ELF-1 (cell line): ENCODE results near the gene ARL4C.

Source experiments
- DNase-seq: peaks from one replicate; pipeline ENCODE4 v3.0.0-alpha.2; 2016; ENCODE audit warnings: low read depth, low spot score

Gene ARL4C, protein sequence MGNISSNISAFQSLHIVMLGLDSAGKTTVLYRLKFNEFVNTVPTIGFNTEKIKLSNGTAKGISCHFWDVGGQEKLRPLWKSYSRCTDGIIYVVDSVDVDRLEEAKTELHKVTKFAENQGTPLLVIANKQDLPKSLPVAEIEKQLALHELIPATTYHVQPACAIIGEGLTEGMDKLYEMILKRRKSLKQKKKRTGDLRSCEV

GRCh38 chr2:234496835-234497593 lies at the start of gene ARL4C:
Gene ARL4C, minus strand, starts transcription at chr2:234497081. Its CDS starts 495 bp downstream, at chr2:234496586.
- peak; percentile 80 for DNase-seq

- peak; percentile 90 for DNase-seq
Measured at GRCh38 chr2:234544659-234545611, 48.1 kb upstream of the ARL4C start.

GRCh38 chr2:234542742-234543141 lies 45.9 kb upstream of the ARL4C start:
- no peak for DNase-seq

DNA sequence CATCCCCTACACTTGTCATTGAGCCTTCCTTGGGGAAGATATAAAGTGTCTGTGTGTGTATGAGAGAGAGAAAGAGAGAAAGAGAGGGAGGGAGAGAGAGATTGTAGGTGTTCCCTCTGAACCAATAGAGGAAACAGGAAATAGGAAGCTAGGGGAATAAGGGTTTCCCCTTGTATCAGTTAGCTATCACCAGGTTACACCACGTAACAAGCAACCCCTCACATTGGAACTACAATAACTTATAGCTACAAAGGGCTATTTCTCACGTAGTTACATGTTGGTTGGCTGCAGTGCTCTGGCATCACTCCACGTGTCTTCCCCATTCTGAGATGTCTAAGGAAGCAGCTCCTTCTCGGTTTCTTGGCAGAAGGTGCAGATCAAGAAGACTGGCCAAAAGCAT lies 41.0 kb upstream of the ARL4C start:
- no peak for DNase-seq

DNA sequence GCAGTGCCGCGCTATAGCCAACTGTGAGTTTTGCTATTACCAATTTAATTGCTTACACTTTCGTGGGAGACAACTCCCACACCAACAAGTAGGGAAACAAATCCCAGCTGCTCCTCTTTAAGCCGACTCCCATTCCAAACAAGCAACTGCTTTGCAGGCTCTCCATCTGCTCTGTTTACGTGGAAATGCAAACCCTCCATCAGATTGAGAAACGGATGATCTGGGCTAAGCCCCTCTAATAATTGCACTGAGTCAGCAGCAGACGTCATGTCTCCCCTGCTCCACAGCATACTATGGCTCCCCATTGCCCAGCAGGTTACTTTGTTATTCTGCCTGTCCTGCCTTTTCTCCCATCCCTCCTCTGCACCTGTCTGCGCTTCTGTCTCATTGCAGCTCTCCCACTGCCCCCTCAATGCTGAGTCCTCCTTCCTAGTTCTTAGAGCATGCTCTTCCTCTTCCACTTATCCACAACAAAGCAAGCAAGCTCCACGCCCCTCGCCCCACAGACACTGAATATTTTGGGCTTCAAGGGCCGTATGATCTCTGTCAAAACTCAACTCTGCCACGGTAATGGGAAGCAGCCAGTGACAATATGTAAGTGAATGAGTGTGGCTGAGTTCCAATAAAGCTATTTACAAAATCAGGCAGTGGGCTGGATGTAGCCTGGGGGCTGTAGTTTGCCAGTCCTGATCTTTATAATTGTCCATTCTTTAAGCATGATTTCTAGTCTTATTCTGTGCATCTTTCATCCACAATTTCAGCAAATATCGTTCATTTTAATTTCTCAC lies 39.5 kb upstream of the ARL4C start:
- DNase-seq, result no peak

DNA sequence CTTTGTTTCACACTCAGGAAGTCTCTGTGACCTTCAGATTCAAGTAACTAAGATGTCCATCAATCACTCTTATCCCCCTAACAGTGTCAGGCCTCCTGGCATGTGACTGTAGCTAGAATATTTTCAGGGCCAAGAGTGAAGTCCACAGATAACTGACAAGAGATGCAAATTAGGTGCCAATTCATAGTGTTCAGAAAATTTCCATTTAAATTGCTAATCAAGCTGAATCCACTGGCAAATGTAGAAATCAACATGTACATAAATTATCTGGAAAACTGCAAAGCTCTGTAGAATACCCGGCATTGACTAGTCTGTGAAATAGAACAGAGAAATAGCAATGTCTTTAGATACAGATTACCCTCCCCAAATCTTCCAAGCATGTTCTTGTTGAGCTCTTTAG lies 38.6 kb upstream of the ARL4C start:
- no peak for DNase-seq

DNA sequence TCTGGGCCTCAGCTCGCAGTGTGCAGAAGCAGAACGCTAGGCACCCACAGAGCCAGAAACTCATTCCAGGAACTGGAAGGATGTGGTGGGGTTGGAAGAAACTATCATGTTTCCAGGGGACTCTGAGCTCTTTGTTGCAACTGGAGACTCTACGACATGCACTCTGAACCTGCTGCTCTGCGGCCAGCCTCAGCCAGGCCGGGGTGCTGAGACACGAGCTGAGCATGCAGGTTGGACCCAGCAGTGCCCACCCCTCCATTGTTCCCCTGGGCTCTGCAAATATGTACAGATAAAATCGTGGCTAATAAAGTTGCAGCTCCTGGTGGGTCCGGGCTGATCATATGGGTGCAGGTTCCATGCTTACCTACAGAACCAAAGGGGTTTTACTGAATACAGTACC lies 37.6 kb upstream of the ARL4C start:
- DNase-seq, result no peak

GRCh38 chr2:234533626-234534025 lies 36.7 kb upstream of the ARL4C start:
- no peak for DNase-seq

DNA sequence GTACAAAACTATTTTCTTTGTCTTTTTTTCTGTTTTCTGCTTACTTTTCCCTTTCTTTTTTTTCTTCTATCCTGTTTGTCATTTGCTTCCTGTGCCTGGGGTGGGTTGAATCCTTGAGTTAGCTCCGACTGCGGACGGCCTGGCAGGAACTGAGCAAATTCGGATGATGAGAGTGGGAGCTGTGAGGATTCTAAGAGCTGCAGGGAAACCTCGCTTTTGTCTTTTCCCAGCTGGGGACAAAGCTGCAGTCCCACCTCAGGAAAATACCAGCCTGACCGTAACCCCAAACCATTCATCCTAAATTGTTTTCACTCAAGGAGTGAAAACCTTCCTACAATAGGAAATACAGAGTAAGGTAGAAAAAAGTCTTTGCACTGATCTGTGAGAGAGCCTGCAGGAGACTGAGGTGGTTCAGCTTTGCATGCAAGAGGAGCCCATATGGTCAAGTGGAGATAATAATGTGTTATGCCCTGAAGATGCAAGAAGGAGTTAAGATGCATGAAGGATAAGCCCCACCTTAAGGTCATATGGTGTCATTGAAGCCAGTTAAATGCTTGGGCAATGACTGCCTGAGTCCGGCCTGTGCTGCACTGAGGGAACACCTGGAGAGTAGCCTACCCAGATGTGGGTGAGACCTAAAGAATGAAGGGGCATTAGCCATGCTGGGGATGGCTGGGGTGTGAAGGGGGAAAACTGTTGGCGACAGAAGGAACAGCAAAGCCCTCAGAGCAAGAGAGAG lies 31.7 kb upstream of the ARL4C start:
- DNase-seq, result no peak

GRCh38 chr2:234526711-234527110 lies 29.8 kb upstream of the ARL4C start:
- DNase-seq, result no peak

GRCh38 chr2:234521536-234521935 lies 24.7 kb upstream of the ARL4C start:
- DNase-seq, result no peak

DNA sequence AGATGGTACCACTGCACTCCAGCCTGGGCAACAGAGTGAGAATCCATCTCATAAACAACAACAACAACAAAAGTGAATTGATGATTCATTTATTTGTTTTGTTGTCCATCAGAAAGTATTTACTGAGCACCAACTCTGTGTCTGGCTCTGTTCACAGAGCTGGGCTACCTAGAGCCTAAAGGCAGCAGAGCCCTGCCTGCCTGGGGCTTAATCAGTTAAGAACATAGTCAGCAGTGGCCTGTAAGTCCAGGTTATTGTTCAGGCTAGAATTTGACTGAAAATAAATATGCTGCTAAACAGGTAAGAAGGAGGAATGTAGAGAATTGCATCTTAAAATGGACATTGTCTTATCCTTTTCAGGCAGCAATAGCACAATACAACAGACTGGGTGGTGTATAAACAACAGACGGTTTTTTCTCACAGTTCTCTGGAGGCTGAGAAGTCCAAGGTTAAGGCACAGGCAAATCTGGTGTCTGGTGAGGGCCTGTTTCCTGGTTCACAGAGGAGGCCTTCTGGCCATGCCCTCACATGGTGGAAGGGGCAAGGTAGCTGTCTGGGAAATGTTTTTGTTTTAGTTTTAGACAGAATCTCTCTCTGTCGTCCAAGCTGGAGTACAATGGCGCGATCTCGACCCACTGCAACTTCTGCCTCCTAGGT lies 22.2 kb upstream of the ARL4C start:
- no peak for DNase-seq

GRCh38 chr2:234517971-234518370 lies 21.1 kb upstream of the ARL4C start:
- DNase-seq, result no peak

DNA sequence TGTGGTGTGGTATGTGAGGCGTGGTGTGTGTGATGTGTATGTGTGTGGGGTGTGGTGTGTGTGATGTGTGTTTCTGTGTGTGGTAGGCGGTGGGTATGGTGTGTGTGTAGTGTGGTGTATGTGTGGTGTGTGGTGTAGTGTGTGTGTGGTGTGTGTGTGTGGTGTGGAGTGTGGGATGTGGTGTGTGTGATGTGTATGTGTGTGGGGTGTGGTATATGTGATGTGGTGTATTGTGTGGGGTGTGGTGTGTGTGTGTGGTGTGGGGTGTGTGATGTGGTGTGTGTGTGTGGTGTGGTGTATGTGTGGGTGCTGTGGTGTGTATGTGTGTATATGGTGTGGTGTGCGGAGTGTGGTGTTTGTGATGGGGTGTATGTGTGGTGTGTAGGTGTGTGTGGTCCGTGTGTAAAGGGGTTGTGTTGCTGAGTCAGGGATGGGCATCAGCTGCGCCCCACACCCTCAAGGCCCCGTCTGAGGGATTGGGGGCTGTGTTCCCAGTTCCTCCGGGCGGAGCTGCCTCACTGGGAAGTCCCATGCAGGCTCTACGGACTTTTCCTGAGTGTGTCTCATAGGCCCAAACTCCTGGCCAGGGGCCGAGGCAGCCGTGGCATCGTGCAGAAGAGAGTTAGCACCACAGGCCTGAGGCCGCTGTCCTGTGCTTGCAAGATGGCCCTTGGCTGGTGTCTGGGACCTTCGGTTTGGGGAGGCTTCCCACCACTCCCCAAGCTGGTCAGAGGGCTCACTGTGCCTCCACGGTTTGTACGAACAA lies 18.2 kb upstream of the ARL4C start:
- DNase-seq, result no peak

DNA sequence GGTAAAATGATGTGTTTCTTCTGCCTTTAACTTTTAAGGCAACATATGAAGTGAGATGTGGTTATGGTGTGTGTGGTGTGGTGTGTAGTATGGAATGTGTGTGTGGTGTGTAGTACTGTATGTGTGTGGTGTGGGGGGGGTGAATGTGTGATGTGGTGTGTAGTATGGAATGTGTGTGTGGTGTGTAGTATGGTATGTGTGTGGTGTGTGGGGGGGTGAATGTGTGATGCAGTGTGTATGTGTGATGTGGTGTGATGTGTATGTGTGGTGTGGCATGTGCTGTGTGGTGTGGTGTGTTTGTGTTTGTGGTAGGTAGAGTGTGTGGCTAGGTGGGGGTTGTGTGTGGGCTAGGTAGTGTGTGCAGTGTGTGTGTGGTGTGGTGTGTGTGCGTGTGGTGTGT lies 17.2 kb upstream of the ARL4C start:
- no peak for DNase-seq

GRCh38 chr2:234512884-234513669 lies 16.2 kb upstream of the ARL4C start:
- peak; percentile 14 for DNase-seq

- no peak for DNase-seq
Measured at GRCh38 chr2:234502919-234503285, 6.0 kb upstream of the ARL4C start.

GRCh38 chr2:234502285-234502918 lies 5.5 kb upstream of the ARL4C start:
- DNase-seq, result peak; percentile 33
